HG03439 (cell line): ENCODE measurements around the gene HCRTR1.
"Not testable (repeated sequence)": the region's sequence is repeated elsewhere in the genome, so short reads cannot be mapped to it uniquely, and the experiment has no call there.

Experiments used
- ATAC-seq: cut with Tn5 transposase; IDR thresholded peaks from one replicate; pipeline ENCODE4 v1.9.1; 2021; ENCODE audit warnings: mild to moderate bottlenecking, moderate library complexity; ENCODE audit not compliant: unreplicated experiment

HCRTR1 gene

GRCh38 chr1:31581821-31582810 lies 35.4 kb upstream of the HCRTR1 start:
- ATAC-seq: no peak

GRCh38 chr1:31583082-31583994 lies 34.2 kb upstream of the HCRTR1 start:
- ATAC-seq: no peak

- ATAC-seq: no peak
Measured at GRCh38 chr1:31583995-31584868, 33.3 kb upstream of the HCRTR1 start.

GRCh38 chr1:31584869-31585735 lies 32.4 kb upstream of the HCRTR1 start:
- ATAC-seq: no peak

- ATAC-seq: no peak
Measured at GRCh38 chr1:31585736-31586365, 31.6 kb upstream of the HCRTR1 start.

- ATAC-seq: no peak
Measured at GRCh38 chr1:31586376-31587327, 30.8 kb upstream of the HCRTR1 start.

- ATAC-seq: not testable (repeated sequence)
Measured at GRCh38 chr1:31587328-31587699, 30.2 kb upstream of the HCRTR1 start.

GRCh38 chr1:31587720-31588423 lies 29.6 kb upstream of the HCRTR1 start:
- peak; percentile 49 for ATAC-seq

- ATAC-seq: no peak
Measured at GRCh38 chr1:31588751-31589515, 28.6 kb upstream of the HCRTR1 start.

- ATAC-seq: no peak
Measured at GRCh38 chr1:31591425-31592093, 25.9 kb upstream of the HCRTR1 start.

GRCh38 chr1:31592132-31592531 lies 25.4 kb upstream of the HCRTR1 start:
- ATAC-seq: no peak

- ATAC-seq: no peak
Measured at GRCh38 chr1:31593136-31593665, 24.3 kb upstream of the HCRTR1 start.

- no peak for ATAC-seq
Measured at GRCh38 chr1:31593770-31594632, 23.5 kb upstream of the HCRTR1 start.

GRCh38 chr1:31595836-31596736 lies 21.4 kb upstream of the HCRTR1 start:
- no peak for ATAC-seq
